ENCODE measurements around the gene RASSF8.

RASSF8 gene

GRCh38 chr12:26058818-26059217 is 100.3 kb downstream of the RASSF8 start:
- no peak for DNase-seq (ENCODE audit: low read depth in 2 of 2)

DNA sequence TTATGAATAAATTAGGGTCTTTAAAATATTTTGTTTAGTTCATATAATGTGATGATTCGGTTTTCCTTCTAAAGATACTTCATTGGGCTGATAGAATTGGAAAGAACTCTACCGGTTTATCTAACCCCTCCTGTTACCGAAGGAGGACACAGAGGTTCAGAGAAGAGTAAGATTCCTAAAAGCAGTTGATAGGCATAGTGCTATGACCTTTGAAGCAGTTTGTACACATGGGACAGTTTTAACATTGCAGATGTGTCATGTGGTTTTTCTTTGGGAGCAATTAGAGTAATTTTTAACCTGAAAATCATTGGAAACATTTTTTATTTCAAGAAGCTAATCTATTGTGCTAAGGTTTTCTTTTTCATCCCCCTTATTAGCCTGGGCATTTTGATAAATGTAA is 103.5 kb downstream of the RASSF8 start:
- no peak for DNase-seq (ENCODE audit: low read depth in 2 of 2)

DNA sequence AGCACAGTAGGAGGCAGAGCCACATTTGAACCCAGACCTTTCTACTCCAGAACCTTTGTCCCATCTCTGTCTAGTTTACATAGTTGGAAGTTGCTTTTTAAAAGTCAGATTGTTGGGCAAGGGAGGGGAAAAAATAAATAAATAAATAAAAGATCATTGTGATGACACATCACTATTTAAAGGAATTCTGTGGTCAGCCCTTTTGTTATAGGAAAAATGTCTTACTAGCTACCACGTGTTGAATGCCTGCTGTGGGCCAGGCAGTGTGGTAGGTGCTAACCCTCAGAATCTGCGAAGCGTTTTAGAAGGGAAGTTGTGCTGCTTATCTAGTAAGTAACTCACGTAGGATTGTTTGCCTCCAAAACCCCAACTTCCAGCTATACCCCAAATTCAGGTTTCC is 104.1 kb downstream of the RASSF8 start:
- no peak for DNase-seq (ENCODE audit: low read depth in 2 of 2)

- DNase-seq (ENCODE audit: low read depth in 2 of 2), result no peak
These were observed 107.0 kb downstream of the RASSF8 start for GRCh38 chr12:26065451-26065850.

DNA sequence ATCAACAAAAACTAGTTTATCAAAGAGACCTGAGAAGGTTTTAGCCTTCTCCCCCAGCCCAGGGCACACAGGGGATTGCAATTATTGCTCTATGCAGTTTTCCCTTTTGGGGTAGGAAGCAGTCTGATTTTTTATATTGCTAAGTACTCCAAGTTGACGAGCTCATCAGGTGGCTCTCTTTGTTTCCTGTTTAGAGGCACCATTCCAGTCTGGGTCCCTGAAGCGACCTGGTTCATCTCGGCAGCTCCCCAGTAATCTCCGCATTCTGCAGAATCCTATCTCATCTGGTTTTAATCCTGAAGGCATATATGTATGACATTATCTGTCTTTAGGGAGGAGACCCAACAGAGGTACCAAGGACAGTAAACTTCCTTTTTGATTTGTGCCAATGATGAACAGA is 110.0 kb downstream of the RASSF8 start:
- DNase-seq (ENCODE audit: low read depth in 2 of 2), result no peak

DNA sequence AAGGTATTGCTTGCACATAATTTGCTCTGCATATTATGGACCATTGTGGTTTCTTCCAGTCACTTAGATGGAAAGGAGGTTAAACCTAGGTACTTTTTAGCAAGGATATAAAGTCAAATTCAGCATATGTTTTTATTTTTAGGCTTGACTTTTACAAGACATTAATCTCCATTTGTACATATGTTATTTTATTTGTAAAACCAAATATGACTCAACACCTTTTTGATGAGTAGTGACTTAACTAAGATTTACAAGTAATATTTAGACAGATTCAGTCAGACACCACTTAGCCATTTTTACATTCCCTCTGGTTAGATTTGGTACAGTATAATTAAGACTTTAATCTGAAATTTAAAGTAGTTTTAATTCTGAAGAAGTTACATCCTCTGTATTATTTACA is 111.3 kb downstream of the RASSF8 start:
- no peak for DNase-seq (ENCODE audit: low read depth in 2 of 2)

DNA sequence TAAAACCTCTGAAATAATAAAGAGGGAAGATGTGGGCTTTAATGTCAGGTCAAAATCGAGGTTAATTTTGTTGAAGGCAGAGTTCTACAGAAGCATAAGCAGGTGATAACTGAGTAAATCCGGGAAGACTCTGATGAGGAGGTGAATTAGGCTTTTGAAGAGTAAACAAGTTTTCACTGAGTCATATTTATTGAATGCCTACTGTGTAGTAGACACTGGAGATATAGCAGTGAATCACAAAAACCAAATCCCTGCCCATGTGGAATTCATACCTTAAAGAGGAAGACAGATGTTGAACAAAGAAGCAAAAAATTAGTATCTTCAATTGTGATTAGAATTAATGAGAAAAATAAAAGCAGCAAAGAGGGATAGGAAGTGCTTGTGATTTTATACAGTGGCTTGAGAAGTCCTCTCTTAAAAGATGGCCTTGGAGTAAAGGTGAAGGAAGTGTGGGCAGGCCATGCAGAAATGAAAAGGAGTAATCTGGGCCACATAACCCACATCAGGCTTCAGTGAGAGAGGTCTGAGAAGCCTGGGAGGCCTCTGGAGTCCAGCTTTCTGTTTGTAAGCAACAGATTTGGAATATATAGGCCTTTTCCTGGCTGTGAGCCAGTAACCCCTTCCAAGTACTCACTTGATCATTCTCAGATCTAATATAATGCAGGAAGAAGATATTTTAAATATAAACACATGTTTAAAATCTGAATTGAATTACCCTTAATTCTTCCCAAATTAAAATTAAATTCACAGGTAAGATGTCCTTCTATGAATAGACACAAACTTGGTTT is 119.6 kb downstream of the RASSF8 start:
- DNase-seq (ENCODE audit: low read depth in 2 of 2), result no peak

GRCh38 chr12:26080911-26081310 is 122.4 kb downstream of the RASSF8 start:
- no peak for DNase-seq (ENCODE audit: low read depth in 2 of 2)

DNA sequence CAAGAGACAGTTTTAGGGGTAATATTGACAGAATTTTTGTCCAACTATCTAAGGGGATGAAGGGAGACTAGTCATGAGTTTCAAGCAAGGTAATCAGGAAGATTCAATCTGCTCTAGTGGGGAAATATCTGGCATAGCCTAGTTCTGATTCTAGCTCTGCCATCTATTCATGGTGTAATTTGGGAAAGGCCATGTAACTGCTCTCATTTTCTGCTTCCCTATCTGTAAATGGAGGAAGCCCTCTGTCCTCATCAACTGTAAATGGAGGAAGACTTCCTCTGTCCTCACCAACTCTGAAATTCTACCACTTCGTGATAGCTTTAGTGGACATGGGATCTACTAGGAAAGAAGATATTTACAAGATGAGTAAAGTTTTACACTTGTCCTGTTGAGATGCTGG is 128.5 kb downstream of the RASSF8 start:
- DNase-seq (ENCODE audit: low read depth in 2 of 2), result no peak

GRCh38 chr12:26088998-26089397 is 130.5 kb downstream of the RASSF8 start:
- DNase-seq (ENCODE audit: low read depth in 2 of 2), result no peak

- no peak for DNase-seq (ENCODE audit: low read depth in 2 of 2)
These were observed 132.5 kb downstream of the RASSF8 start for GRCh38 chr12:26090836-26091510.

GRCh38 chr12:26091822-26092221 is 133.3 kb downstream of the RASSF8 start:
- DNase-seq (ENCODE audit: low read depth in 2 of 2), result no peak

GRCh38 chr12:26092346-26093105 is 134.0 kb downstream of the RASSF8 start:
- DNase-seq (ENCODE audit: low read depth in 2 of 2), result no peak

DNA sequence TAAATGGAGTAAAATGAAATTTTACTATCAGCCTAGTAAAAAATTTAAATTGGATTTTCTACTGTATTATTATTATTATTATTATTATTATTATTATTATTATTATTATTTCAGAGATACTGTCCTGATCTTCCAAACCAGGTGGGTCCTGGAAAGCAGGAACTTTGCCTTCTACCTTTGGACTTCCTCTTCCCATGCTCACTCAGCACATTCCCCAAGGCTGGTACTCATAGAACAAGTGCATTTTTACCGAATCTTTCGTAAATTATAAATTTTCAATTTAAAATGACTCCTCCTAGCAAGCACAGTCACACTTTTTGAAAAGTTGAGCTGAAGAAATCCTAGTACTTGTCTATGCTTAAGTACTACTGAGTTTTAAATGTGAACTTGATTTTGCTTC is 136.7 kb downstream of the RASSF8 start:
- no peak for DNase-seq (ENCODE audit: low read depth in 2 of 2)

- DNase-seq (ENCODE audit: low read depth in 2 of 2), result no peak
These were observed 137.6 kb downstream of the RASSF8 start for GRCh38 chr12:26096036-26096435.

- peak; percentile 40 to 45 for DNase-seq (ENCODE audit: low read depth in 2 of 2)
These were observed 138.8 kb downstream of the RASSF8 start for GRCh38 chr12:26097046-26097878.

GRCh38 chr12:26100666-26101349 is 142.3 kb downstream of the RASSF8 start:
- no peak for DNase-seq (ENCODE audit: low read depth in 2 of 2)

DNA sequence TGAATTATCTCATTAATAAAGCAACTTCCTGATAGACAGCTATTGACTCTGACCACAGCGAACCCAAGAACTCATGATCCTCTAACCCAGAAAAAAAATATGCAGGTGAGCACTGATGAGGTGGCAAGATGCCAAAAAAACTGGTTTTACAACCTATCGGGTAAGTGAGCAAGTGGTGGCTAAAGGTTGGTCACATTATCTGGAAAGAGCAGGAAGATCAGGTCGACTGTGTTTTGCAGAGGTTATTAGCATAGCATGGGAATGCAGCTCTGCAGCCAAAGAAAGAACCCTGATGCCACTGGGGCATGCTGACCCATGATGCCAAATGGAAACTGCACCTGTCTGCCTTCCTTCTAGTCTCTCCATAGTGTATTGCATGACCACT is 142.9 kb downstream of the RASSF8 start:
- no peak for DNase-seq (ENCODE audit: low read depth in 2 of 2)

- no peak for DNase-seq (ENCODE audit: low read depth in 2 of 2)
These were observed 143.3 kb downstream of the RASSF8 start for GRCh38 chr12:26101763-26102162.

- DNase-seq (ENCODE audit: low read depth in 2 of 2), result no peak
These were observed 144.5 kb downstream of the RASSF8 start for GRCh38 chr12:26102953-26103352.

- DNase-seq (ENCODE audit: low read depth in 2 of 2), result no peak
These were observed 147.9 kb downstream of the RASSF8 start for GRCh38 chr12:26106347-26106746.
